HT-29 (cell line): Measurements from ENCODE around the gene C10orf90. TPM values are rescaled to one million over a fixed set of nuclear protein-coding genes. Genes with fewer than 3 reads are reported as not detected.
A peak's percentile ranks its signal among the peaks of the same experiment; 100 is the strongest.

Source experiments
- DNase-seq: peaks from one replicate; pipeline ENCODE4 v3.0.0-alpha.2; 2015; ENCODE audit warnings: low spot score
- total RNA-seq: library from RNA; depleted of rRNA; stranded (reverse); fragments of >200 nt; shearing (Covaris generic); gene quantifications from 2 replicates; pipeline ENCODE4 v1.2.3, GENCODE V29; 2014

C10orf90 gene
- total RNA-seq, 1 experiment from 2014 or later: not detected

DNA sequence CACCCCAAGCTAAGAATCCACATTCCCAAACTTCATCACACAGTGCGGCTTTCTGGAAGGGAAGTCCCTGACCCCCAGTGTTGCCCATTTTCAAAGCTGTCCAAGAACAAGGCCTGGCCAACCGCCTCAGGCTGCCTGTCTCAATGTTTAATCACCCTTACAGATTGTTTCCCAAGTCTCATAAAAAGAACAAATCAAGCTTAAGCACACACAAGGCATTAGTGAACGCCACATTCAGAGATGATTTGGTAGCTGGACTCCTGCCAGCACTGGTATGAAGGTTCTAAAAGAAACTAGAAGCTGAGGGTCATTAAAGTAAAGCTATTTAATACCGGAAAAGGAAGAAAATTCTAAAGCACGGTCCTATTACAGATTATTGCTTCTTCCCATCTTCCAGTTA is 35.6 kb downstream of the C10orf90 start:
- no peak for DNase-seq

DNA sequence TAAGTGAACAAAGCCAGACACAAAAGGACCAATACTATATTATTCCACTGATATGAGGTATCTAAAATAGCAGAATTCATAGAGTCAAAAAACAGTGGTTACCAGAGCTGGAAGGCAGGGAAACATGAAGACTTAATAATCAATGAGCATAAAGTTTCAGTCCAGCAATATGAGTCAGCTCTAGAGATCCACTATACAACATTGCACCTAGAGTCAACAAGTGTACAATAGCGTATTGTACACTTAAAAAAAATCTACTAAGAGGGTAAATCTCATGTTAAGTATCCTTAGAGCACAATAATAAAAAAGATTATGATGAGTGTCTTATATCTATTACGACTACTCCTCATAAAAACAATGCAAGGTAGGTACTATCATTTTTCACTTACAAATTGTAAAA is 36.1 kb downstream of the C10orf90 start:
- no peak for DNase-seq

DNA sequence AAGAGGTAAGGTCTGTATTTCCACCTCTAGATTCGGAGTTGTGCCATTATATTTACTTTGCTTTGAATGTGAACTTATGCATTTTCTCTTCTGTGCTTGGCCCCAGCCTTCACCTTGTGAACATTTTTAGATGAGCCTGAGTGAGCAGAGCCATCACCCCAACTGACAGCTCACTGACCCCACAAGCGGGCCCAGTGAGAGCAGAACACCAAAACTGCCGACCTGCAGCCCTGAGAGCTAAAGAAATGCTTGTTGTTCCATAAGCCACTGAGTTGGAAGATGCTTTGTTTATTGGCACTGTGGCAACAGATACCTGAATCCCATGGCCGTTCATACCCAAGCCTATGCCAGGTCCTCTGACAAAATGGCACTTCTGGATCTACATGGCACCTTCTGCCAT is 37.8 kb downstream of the C10orf90 start:
- DNase-seq: no peak

DNA sequence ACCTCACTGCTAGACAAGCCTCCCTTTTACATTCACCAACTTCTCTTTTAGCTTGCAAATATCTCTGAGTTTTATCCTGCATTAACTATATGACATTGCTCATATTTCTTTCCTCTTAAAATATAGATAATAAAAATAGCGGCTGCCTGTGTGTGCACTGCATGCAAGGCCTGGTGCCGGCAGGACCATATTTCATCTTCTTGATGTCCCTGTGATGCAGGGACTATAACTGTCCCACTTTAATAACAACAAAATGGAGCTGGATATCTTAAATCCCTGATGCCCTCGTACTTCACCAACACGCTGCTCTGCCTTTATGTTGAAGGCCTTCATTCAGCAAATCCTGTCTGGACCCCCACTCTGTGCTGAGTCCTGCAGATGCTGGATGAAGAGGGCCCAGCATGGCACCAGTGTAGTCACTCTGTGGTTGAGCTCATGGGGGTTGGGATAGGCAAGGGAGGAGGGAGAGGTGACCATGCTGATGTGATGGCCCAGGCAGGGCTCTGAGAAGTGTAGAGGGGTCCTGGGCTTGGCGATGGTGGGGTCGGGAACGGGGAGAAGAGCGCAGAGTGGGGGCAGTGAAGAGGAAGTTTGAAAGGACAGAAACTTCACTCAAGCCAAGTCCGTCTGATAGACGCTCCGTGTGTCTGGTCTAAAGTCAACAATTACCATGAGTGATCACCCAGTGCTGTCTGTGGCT is 40.4 kb downstream of the C10orf90 start:
- no peak for DNase-seq

DNA sequence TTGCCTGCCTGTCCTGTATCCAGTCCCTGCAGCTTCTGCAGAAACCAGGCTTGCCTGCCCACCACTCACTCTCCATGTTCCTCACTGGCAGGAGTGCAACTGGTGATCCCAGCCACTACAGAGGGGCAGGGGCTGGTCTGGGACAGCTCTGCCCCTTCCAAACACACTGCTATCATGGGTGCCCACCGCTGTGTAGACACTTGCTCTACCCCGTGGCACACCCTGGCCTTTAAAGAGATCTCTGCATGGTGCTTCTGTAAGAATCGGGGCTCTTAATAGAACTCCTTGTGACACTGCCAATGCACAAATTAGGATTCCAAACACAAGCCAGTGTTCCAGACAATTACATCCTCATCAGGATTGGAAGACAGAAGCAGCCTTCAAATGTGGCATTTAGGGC is 41.7 kb downstream of the C10orf90 start:
- DNase-seq: no peak

DNA sequence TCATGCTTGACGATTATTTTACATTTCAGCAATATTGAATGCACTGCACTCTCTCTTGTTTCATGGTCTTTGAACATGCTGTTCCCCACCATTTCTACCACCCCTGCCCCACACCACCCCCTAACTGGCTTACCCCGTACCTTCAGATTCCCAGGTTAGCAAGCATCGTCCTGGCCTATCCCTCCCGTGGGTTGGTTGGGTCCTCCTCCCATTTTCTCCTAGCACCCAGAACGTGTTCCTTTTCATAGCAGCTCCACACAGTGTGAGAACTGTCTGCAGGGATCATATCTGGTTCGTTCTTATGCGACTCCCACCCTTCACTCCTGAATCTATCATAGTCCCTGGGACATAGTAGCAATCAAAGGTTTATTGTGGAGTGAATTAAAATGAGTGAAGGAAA is 48.6 kb downstream of the C10orf90 start:
- no peak for DNase-seq

DNA sequence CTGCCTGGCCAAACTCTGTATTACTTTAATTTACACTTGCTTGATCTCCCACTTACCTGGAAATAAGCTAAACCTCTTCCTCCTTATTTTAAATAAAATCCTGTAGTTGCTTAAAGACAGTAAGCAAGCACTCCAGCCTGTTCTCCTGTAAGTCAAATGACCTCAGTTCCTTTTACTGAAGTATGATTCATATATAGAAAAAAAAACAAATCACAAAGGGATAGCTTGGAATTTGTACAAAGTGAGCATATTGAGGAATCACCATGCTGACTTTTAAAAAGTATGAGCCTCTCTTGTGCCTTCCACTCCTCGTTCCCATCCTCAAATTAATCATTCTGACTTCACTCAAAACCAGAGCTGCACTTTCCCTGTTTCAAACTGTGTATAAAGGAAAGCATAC is 52.0 kb downstream of the C10orf90 start:
- DNase-seq: no peak

DNA sequence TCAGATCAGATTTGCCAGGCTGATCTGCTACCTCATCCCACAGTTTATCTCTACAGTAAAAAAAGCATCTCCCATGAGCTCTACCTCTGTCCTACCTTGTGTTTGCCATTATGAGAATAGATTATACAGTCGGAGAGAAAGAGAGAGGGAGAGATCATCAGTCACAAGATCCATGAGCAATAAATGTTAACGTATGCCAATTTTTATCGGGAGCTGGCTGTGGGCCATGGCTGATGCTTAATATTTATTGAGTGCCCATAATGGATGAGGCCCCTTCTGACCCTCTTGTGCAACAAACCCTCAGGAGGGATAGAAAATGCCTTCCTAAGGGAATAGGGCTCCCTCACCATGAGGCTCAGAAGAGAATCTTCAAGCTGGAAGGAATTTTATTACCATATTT is 52.8 kb downstream of the C10orf90 start:
- no peak for DNase-seq

DNA sequence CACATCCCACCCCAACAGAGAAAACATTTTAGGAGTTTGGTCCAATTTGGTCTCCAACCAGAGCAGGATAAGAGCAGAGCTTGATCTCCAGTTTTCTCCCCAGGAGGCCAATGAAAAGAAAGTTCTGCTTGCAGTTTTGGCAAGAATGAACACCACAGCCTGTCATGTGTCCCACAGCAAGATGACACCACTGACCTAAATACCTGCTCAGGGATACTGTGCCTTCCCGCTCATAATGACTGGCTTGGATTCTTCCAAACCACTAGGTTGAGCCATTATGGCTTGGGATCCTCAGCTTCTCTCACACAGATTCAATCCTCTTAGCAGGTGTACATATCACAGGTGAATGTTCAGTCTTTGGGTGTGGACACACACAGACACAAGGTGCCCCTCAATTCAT is 53.3 kb downstream of the C10orf90 start:
- no peak for DNase-seq

DNA sequence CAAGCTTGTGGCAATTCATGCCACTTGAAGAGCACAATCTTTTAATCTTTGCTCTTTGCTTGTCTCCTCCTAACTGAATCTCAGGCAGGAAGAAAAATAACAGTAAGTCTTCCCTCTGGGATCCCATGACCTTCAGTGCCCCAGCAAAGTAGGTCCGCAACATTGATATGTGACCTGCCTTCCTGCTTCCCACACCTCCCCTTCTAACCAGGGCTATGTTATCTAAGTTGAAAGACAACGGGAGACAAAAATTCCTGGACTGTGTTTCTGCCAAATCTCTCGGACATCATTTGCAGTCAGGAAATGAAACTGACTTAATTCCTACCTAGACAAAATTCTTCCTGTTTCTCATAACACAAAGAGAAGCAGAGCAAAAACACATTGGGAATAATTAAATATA is 53.8 kb downstream of the C10orf90 start:
- DNase-seq: no peak

DNA sequence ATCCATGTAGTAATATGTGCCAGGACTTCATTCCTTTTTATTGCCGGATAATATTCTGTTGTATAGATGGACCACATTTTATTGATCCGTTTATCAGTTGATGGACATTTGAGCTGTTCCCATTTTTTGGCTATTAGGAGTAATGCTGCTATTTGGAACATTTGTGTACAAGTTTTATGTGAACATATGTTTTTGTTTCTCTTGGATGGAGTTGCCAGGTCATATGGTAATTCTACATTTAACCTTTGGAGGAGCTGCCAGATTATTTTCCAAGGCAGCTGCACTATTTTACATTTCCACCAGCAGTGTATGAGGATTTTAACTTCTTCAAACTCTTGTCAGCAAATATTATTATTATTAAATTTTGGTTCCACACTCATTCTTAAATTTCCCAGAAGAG is 59.2 kb downstream of the C10orf90 start:
- DNase-seq: no peak

DNA sequence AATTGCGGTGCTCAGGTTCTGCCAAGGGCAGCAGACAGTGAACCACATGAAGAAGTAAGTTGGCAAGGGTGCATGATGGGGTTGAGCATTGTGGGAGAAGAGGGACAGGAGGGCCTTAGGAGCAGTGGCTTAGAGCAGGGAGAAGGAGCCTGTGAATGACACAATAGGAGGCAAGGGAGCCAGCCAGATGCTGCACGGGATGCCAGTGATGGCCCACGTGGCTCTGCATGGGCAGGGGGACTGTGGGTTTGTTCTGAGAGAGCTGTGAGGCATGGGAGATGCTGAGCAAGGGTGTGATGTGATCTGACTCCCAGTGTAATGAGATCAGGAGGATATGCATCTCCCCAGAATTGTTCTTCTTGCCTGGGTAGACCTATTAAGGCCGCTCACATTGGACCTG is 60.9 kb downstream of the C10orf90 start:
- no peak for DNase-seq

DNA sequence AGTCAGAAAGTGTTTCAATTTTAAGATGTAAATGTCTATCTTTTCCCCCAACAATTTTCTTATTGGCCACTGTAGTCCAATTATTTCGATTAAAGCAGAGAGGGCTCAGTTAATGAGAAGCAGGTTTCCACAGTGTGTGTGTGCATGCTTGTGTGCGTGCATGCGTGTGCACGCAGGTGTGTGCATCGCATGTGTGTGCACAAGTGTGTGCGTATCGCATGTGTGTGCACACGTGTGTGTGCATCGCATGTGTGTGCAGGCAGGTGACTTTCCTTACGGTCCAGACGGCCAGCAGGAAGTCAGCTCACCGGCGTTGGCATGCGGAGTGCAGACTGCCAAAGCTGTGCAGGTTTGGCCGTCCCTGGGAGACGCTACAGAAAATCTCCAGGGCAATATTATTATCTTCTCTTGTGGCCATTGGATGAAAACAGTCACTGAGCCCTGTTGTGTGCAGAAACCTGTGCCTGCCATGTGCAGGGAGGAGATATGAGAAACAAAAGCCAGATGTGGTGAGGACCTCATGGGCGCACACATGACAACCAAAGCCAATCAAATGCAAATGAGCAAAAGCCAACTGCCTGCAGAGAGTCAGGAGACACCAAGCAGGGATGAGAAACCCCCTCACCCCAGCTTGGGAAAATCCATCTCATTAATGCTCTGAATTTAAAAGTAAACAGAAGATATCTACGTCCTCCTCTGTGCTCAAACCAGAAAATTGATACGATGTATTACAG is 70.4 kb downstream of the C10orf90 start:
- no peak for DNase-seq

DNA sequence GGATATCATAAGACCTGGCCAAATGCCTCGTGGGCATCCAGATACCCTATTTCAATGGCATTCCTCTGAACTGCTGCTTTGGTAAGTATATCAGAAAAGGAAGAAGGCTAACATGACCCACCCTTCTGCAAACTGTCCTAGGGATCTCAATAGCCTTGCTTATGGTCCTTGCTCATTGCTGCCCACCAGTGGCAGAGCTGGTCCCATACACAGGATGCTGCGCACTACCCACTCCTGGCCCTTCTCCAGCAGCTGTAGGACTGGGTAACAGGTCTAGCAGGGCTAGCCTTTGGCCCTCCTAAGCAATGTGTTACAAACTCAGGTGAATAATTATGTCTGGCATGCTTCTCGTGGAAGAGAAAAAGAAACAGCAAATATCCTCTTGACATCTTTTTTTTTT is 72.5 kb downstream of the C10orf90 start:
- peak; percentile 89 for DNase-seq

DNA sequence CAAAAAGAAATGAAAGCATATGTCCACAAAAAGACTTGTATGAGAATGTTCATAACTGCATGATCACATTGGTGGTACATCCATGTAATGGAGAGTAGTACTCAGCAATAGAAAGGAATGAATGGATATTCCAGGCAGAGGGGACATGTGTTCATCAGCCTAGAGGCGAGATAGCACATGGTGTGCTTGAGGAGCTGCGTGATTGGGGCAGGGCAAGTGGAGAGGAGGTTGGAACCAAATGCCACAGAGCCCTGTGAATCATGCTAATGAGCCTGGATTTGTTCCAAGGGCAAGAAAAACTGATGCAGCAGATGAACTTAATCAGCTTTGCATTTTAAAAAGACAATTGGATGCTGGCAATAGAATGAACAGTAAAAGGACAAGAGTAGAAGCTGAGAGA is 73.3 kb downstream of the C10orf90 start:
- no peak for DNase-seq

DNA sequence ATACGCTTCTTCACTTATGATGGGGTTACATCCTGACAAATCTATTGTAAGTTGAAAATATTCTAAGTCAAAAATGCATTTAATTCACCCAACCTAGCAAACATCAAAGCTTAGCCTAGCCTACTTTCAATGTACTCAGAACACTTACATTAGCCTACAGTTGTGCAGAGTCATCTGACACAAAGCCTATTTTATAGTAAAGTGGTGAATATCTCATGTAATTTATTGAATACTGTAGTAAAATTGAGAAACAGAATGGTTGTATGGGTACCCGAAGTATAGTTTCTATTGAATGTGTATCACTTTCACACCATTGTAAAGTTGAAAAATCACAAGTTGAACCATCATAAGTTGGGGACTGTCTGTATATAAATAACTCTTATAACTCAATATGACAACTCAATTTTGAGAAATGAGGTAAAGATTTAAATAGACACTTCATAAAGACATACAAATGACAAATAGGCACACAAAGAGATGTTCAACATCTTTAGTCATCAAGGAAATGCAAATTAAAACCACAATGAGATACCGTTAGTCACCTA is 73.9 kb downstream of the C10orf90 start:
- DNase-seq: no peak

DNA sequence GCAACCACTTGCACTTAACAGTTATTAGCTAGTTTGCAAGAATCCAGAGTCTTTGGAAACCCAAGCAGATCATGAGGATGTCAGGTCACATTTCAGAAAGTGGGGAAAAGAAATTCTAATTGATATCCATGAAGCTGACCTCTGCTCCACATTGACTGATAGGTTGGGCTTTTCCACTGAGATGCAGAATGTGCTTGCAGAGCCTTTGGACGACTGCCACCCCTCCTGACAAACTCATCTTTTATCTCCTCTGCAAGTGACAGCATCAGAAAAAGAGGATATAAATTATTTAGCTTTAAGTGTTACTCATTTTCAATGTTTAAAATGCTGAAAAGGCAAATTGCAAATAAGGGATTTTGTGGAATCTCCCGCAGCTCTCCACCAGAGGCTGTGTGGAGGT is 75.3 kb downstream of the C10orf90 start:
- no peak for DNase-seq

DNA sequence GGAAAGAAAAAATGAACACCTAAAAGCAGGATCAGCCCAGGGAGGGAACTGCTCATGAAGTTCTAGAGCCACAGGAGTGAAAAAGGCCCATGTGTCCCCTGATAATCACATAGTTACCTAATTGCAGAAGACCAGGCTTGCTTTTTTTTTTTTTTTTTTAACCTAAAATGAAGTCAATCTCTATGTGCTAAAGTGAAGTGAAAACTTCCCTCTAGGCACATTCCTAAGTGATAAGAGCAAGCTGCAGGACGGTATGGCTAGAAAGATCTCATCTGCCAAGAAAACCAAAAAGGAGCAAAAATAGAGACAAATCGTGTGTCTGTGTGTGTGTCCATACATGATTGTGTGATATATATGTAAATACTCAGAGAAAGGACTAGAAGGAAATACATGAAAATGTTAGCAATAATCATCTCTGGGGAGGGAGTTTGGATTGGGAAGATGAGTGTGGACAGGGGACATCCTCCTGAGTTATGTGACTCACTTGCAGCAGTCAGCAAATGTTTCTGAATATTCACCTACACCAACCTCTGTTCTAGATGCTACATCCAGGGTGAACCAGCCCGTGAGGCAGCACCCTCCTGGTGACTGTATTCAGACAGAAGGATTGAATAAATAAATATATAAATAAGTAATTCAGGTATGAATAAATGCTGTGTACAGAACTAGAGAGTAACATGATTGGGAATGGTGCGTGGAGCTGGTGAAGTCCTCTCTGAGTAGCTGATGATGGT is 76.4 kb downstream of the C10orf90 start:
- no peak for DNase-seq

DNA sequence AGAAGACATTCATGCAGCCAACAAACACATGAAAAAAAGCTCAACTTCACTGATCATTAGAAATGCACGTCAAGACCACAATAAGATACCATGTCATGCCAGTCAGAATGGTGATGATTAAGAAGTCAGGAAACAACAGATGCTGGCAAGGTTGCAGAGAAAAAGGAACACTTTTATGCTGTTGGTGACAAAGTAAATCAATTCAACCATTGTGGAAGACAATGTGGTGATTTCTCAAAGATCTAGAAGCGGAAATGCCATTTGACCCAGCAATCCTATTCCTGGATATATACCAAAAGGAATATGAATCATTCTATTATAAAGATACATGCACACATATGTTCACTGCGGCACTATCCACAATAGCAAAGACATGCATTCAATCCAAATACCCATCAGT is 77.6 kb downstream of the C10orf90 start:
- DNase-seq: no peak

DNA sequence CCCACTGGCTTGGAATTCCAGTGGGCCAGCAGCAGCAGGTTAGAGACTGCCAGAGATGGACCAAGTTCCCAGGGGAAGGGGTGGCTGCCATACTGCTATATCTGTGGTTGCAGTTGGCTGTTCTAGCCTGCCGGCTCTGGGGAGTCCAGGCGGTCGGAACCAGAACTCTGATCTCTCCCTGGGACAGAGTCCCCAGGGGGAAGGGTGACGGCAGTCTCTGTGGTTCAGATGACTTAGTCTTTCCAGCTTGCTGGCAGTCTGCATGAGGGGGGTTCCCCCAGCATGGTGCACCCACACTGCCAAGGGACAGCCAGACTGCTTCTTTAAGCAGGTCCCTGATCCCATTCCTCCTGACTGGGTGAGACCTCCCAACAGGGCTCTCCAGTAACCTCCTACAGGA is 82.5 kb downstream of the C10orf90 start:
- DNase-seq: no peak

DNA sequence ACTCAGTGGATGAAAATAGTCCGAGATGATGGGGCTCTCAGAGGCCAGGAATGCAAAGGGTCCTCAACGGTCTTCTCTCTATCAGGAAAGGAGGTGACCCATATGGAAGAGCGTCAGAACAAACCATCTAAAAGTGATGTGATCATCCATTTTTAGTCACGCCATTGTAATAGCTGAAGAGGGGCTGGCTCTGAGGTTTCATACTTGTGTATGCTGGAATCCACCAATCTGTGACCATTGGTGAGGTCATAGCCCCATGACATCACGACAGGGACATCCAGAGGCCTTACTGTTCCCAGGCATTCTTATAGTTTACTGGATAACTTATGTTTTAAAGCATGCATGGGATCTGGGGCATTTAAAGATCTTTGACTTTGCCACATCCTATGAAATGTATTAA is 83.6 kb downstream of the C10orf90 start:
- no peak for DNase-seq

DNA sequence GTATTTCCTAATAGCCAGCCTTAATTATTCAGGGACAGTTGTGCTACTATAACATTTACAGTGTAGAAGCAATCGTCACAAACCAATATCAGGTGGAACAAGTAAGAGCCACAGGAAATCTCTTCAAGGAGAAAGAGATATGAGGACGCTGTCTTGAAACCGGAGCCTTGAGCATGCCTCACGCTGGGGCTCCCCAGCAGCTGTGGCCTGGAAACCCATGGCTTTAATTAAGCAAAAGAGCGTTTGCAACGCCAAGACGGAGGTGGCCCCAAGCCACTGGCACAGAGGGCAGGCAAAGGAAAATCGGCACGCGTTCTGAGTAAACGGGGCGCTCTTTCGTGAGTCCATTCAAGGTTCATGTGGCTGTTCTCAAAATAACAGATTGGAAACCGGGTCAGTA is 84.4 kb downstream of the C10orf90 start:
- no peak for DNase-seq
